ENCODE results near the gene RHOT2. TPM values are rescaled to one million over a fixed set of nuclear protein-coding genes. Genes with fewer than 3 reads are reported as not detected.

The RHOT2 gene
- total and polyA plus RNA-seq, 2 donors (not counting 3 experiments of a cell fraction or from before 2014, with no cell fraction given), result 106 to 139 TPM

DNA sequence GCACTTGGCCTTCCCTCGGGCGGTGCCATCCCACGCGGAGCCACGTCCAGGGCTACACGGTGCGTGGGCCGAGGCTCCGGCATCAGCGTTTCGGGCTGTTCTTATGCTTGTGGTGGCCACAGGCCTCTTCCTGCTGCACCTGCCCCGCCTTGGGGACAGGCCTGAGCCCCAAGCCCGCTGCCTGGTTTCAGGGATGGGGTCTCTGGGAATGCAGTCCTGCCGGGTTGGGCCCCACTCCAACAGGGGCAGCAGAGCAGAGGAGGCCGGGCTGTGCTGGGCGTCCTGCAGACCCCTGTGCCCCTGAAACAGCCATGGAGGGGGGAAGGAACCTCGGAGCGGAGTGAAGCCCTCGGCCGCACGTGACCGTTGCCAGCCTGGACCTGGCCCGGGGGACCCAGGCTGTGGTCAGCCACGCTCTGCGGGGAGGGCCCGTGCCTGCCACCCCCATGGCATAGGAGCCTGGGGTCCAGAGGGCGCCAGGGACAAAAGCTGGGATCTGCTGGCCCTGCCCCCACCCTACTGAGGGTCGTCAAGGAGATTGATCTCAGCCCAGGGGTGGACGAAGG lies 37.6 kb upstream of the RHOT2 start:
- Histone ChIP-seq H3K9ac (replicated peaks; ENCODE audit: extremely low read depth, insufficient read depth, low read length) (no peak overlapping the region), H2AFZ (ENCODE audit: low read depth, low read length) (no peak overlapping the region), H3K9me3 (replicated peaks; ENCODE audit: control insufficient read depth, insufficient read depth, low read length) (no peaks in the 10 kb centered on the region), H3K4me1 (ENCODE audit: control insufficient read depth, extremely low read depth, insufficient read depth, low read length) (peaks cover 6% of the 10 kb centered on the region), H3K27me3 (ENCODE audit: control insufficient read depth in 2 of 2, insufficient read depth in 2 of 2, low read length in 2 of 2) (no peaks in the 10 kb centered on the region), H3K36me3 (ENCODE audit: control insufficient read depth in 2 of 2, extremely low read depth in 1 of 2, insufficient read depth in 2 of 2, low read length in 2 of 2) (peaks cover 0 to 5% of the 10 kb centered on the region in 2 experiments), H4K20me1 (replicated peaks; ENCODE audit: control insufficient read depth, extremely low read depth, insufficient read depth, low read length) (no peaks in the 10 kb centered on the region), H3K9me1 (replicated peaks; ENCODE audit: control insufficient read depth, extremely low read depth, insufficient read depth, low read length) (no peaks in the 10 kb centered on the region), H3K27ac (ENCODE audit: insufficient read depth, low read depth, low read length) (no peak overlapping the region), H3K79me2 (ENCODE audit: control insufficient read depth, insufficient read depth, low read length) (peaks cover 6% of the 10 kb centered on the region), H3K4me2 (ENCODE audit: insufficient read depth, low read length) (no peak overlapping the region), H3K4me3 (replicated peaks in 1 of 3; ENCODE audit: insufficient read depth in 1 of 3, low read depth in 1 of 3, low read length in 3 of 3) (no peak overlapping the region)
- POLR2A ChIA-PET, result no interaction called here
- TF ChIP-seq EZH2 (IDR thresholded peaks at IDR 0.05; ENCODE audit: borderline replicate concordance, low read depth, low read length, severe bottlenecking), result no peak
- no peak for TF ChIP-seq GATA2 (IDR thresholded peaks at IDR 0.05; ENCODE audit: insufficient read depth, insufficient read length, low read depth, low read length)
- TF ChIP-seq POLR2A (IDR thresholded peaks at IDR 0.05; ENCODE audit: low read depth, low read length), result no peak
- TF ChIP-seq, protein P1, sequence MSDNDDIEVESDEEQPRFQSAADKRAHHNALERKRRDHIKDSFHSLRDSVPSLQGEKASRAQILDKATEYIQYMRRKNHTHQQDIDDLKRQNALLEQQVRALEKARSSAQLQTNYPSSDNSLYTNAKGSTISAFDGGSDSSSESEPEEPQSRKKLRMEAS (IDR thresholded peaks at IDR 0.05; ENCODE audit: insufficient read depth, insufficient read length), result no peak
- TF ChIP-seq FOS (IDR thresholded peaks at IDR 0.05; ENCODE audit: borderline replicate concordance, insufficient read depth, low read length), result no peak
- no peak for TF ChIP-seq POLR2AphosphoS5 (IDR thresholded peaks at IDR 0.05; ENCODE audit: insufficient read depth, low read depth, low read length)
- TF ChIP-seq JUN (IDR thresholded peaks at IDR 0.05; ENCODE audit: borderline replicate concordance, insufficient read depth, insufficient read length, low read depth), result no peak
- TF ChIP-seq, protein P2, sequence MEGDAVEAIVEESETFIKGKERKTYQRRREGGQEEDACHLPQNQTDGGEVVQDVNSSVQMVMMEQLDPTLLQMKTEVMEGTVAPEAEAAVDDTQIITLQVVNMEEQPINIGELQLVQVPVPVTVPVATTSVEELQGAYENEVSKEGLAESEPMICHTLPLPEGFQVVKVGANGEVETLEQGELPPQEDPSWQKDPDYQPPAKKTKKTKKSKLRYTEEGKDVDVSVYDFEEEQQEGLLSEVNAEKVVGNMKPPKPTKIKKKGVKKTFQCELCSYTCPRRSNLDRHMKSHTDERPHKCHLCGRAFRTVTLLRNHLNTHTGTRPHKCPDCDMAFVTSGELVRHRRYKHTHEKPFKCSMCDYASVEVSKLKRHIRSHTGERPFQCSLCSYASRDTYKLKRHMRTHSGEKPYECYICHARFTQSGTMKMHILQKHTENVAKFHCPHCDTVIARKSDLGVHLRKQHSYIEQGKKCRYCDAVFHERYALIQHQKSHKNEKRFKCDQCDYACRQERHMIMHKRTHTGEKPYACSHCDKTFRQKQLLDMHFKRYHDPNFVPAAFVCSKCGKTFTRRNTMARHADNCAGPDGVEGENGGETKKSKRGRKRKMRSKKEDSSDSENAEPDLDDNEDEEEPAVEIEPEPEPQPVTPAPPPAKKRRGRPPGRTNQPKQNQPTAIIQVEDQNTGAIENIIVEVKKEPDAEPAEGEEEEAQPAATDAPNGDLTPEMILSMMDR (IDR thresholded peaks at IDR 0.05; ENCODE audit: extremely low read depth in 1 of 2, insufficient read depth in 1 of 2, low read depth in 1 of 2, low read length in 2 of 2), result no peak
- TF ChIP-seq MYC (IDR thresholded peaks at IDR 0.05; ENCODE audit: low read depth, low read length), result no peak
- dilution Hi-C loops (cut with MboI; ENCODE audit: extremely low pct_ligation_motif_present, low sequenced_read_pairs) (no loop called here), intact Hi-C loops (cut with micrococcal nuclease) (no loop called here)
- no TSS peak for BruUV-seq (replicated peaks)
- CTCF ChIA-PET, result no interaction called here
- no peak for FAIRE-seq
- DNase-seq (ENCODE audit: low read depth, low spot score), result no peak

Measured in endothelial cell of umbilical vein (primary cell).